Heart right ventricle (tissue), 16 donors: ENCODE measurements around the gene IL17B. TPM values are rescaled to one million over a fixed set of nuclear protein-coding genes. Genes with fewer than 3 reads are reported as not detected.
"Not testable (repeated sequence)": the region's sequence is repeated elsewhere in the genome, so short reads cannot be mapped to it uniquely, and the experiment has no call there.

Experiments
- ATAC-seq, 8 donors: fragments of 200-7000 bp; cut with Tn5 transposase; one replicate each; pipeline ENCODE4 v1.9.1; 2020; ENCODE audit warnings: mild to moderate bottlenecking in 8 of 8, moderate library complexity in 8 of 8, moderate number of reproducible peaks in 1 of 8
- DNase-seq, 2 donors: peaks; one replicate each; pipeline ENCODE4 v3.0.0-alpha.2; 2020
- H3K27ac ChIP-seq, 10 donors: fragments of 200-600 bp; sonication (generic) in 2 of 10; one replicate each; pipeline versions ENCODE4 v1.5.0 to v1.8.0; 2020 to 2022; ENCODE audit warnings: mild to moderate bottlenecking in 3 of 10
- H3K27me3 ChIP-seq, 7 donors: fragments of 200-600 bp; one replicate each; pipeline ENCODE4 v1.8.0; 2021 to 2022; ENCODE audit warnings: mild to moderate bottlenecking in 2 of 7
- H3K36me3 ChIP-seq, 9 donors: fragments of 200-600 bp; sonication (generic) in 1 of 9; one replicate each; pipeline versions ENCODE4 v1.5.0 to v1.8.0; 2020 to 2022; ENCODE audit warnings: mild to moderate bottlenecking in 2 of 9
- H3K4me1 ChIP-seq, 9 donors: fragments of 200-600 bp; sonication (generic) in 1 of 9; one replicate each; pipeline versions ENCODE4 v1.5.0 to v1.8.0; 2020 to 2022; ENCODE audit warnings: mild to moderate bottlenecking in 4 of 9
- H3K4me3 ChIP-seq, 10 donors: fragments of 200-600 bp; sonication (generic) in 2 of 10; one replicate each; pipeline versions ENCODE4 v1.5.0 to v1.8.0; 2020 to 2022; ENCODE audit warnings: mild to moderate bottlenecking in 7 of 10, moderate library complexity in 2 of 10
- H3K9me3 ChIP-seq, 11 donors: fragments of 200-600 bp in 10 of 11; sonication (generic) in 2 of 11; one replicate each; pipeline versions ENCODE4 v1.5.0 to v1.8.0; 2013 to 2022; ENCODE audit warnings: mild to moderate bottlenecking in 2 of 11, control low read depth in 1 of 11, moderate library complexity in 1 of 11
- CTCF ChIP-seq, 9 donors: fragments of 200-600 bp; sonication (generic) in 2 of 9; IDR thresholded peaks; one replicate each; pipeline versions ENCODE4 v1.5.0 to v1.8.0; 2021 to 2022; ENCODE audit warnings: antibody characterized with exemption in 9 of 9, mild to moderate bottlenecking in 5 of 9, moderate library complexity in 1 of 9
- WGBS, 2 donors: extraction: QIAGEN DNeasy Blood & Tissue Kit; methylation state at CpG; one replicate each; pipeline ENCODE4 v1.1.7; 2013; ENCODE audit warnings: inconsistent platforms in 1 of 2; 5-methylcytosine and 5-hydroxymethylcytosine counted together
- intact Hi-C, 10 donors: fragments of 100-400 bp; cut with DNase I; formaldehyde crosslinking; loops; one replicate each; pipeline versions ENCODE4 v1.11.1 to v1.14.2; 2022
- polyA plus RNA-seq, 2 donors: library from polyadenylated mRNA; stranded (reverse); fragments of 200-250 nt; gene quantifications; one replicate each; pipeline ENCODE4 v1.2.3, GENCODE V29; 2013
- total RNA-seq, 10 donors: library from RNA; stranded (reverse); fragmentation: NEBNext Ultra II Directional in 3 of 10; extraction: Animal tissue kit (Norgen Biotek cat#: 25700) in 3 of 10; gene quantifications; one replicate each; pipeline versions ENCODE4 v1.2.1 to v1.2.4, GENCODE V29; 2021 to 2023
- donor health status: Arrhythmogenic right ventricular cardiomyopathy.
- donor health status: ischemic (EF 13 %, LVEDD 7.1; RV severe dilation, severe dysfunction).
- donor health status: healthy with polysubstance abuse.
- donor health status: DM: no; HTN: yes; CAD: no.
- donor health status: DM: no; HTN: no; CAD: no.
- donor health status: ischemic (EF 25% LVEDD 6.9; RV normal size, moderate dysfunction).
- donor health status: ischemic (EF 25% LVEDD 5.7; RV mildly dilated, moderate dysfunction).
- donor health status: healthy.
- donor health status: DM: yes; HTN: yes; CAD: no.
- donor health status: Ischemic cardiomyopathy.
- donor health status: ischemic (EF 35%, LVEDD 5.7; RV mildly dilated, moderate dysfunction).
- donor health status: nonischemic (EF 11% LVEDD 7.7; RV severe dilation, severe dysfunction).
- donor health status: DM: yes; HTN: yes; CAD: no.
- donor health status: PGD.
- donor health status: ischemic (EF 29% LVEDD 5.4; RV normal size, mild dysfunction).
- donor health status: nonischemic (EF 23%, LVEDD 6.1; RV moderate dilation, normal function).

Gene IL17B
- total and polyA plus RNA-seq, 12 donors, result 0.44 to 0.83 (median 0.57) TPM; not detected in 9

DNA sequence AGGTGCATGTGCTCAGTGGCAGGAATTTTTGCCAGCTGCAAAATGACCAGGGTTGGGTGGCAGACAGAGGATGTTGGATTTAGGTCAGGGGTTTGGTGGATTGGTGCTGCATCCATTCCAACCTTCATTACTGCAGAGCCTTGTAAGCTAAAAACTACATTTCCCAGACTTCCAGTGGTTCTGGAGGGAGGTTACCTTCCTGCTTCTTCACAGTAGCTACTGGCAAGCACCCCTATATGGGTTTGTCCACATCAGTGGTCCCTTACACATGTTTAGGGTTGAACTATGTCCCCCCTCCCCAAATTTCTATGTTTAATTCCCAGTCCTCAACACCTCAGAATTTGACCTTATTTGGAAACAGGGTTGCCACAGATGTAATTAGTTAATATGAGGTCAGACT, 20.7 kb upstream of the IL17B start:
- peak in 4 of 8 donors; percentile 25 to 42 (median 37) for ATAC-seq
- Histone ChIP-seq H3K4me3 (no peak overlapping the region), H3K4me1 (peaks cover 0 to 24% (median 3%) of the 10 kb centered on the region in 9 donors), H3K27ac (peak overlapping the region in 4 of 10 donors; percentile 5 to 52 (median 22)), H3K27me3 (no peaks in the 10 kb centered on the region), H3K36me3 (no peaks in the 10 kb centered on the region), H3K9me3 (no peaks in the 10 kb centered on the region)
- intact Hi-C loops, result no loop called here
- TF ChIP-seq CTCF (IDR thresholded peaks at IDR 0.05), result no peak
- DNase-seq, result no peak

DNA sequence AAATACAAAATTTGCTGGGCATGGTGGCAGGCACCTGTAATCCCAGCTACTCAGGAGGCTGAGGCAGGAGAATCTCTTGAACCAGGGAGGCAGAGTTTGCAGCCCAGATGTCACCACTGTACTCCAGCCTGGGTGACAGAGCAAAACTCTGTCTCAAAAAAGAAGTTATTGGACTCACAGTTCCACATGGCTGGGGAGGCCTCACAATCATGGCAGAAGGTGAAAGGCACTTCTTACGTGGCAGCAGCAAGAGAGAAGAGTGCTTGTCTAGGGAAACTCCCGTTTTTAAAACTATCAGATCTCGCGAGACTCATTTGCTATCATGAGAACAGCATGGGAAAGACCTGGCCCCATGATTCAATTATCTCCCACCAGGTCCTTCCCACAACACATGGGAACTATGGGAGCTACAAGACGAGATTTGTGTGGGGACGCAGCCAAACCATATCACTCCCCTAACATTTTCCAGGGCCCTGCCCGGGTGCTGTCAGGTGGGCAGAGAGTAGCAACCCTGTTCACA, 19.7 kb upstream of the IL17B start:
- intact Hi-C loops, H3K36me3 ChIP-seq, H3K9me3 ChIP-seq, H3K27ac ChIP-seq, ATAC-seq, H3K27me3 ChIP-seq, DNase-seq, H3K4me3 ChIP-seq: not testable (repeated sequence)
- WGBS, 2 donors, result 61 to 69% methylated on average over 7 of the region's 7 CpGs
- peaks cover 0 to 22% (median 3%) of the 10 kb centered on the region in 9 donors for H3K4me1 ChIP-seq

- H3K9me3 ChIP-seq, result no peaks in the 10 kb centered on the region
- intact Hi-C loops, result no loop called here
- ATAC-seq (no peak), DNase-seq (no peak)
- no peaks in the 10 kb centered on the region for H3K36me3 ChIP-seq
- no peak for TF ChIP-seq CTCF (IDR thresholded peaks at IDR 0.05)
- H3K27me3 ChIP-seq, result no peaks in the 10 kb centered on the region
- H3K4me1 ChIP-seq, result peaks cover 0 to 22% (median 3%) of the 10 kb centered on the region in 9 donors
- no peak overlapping the region for H3K4me3 ChIP-seq
- H3K27ac ChIP-seq, result no peak overlapping the region
- WGBS, 2 donors, result 92 to 94% methylated on average over 6 of the region's 6 CpGs
Measured at GRCh38 chr5:149397530-149397929, 18.4 kb upstream of the IL17B start.

DNA sequence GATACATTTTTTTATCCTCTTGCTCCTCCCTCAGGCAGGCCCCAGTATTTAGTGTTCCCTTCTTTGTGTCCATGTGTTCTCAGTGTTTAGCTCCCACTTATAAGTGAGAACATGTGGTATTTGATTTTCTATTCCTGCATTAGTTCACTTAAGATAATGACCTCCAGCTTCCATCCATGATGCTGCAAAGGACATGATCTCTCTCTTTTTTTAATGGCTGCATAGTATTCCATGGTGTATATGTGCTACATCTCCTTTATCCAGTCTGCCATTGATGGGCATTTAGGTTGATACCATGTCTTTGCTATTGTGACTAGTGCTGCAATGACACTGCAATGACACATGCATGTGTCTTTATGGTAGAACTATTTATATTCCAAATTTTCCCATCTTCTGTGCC, 15.9 kb upstream of the IL17B start:
- H3K4me3 ChIP-seq, intact Hi-C loops, H3K27me3 ChIP-seq, DNase-seq, H3K36me3 ChIP-seq, H3K9me3 ChIP-seq, ATAC-seq, H3K27ac ChIP-seq: not testable (repeated sequence)
- H3K4me1 ChIP-seq, result peaks cover 0 to 18% (median 0%) of the 10 kb centered on the region in 9 donors

- peaks cover 0 to 34% (median 20%) of the 10 kb centered on the region in 9 donors for H3K4me1 ChIP-seq
- H3K27ac ChIP-seq, result no peak overlapping the region
- no peaks in the 10 kb centered on the region for H3K9me3 ChIP-seq
- 96 to 97% methylated on average over 19 of the region's 19 CpGs for WGBS, 2 donors
- TF ChIP-seq CTCF (IDR thresholded peaks at IDR 0.05), result no peak
- DNase-seq (no peak), ATAC-seq (no peak)
- intact Hi-C loops, result no loop called here
- H3K4me3 ChIP-seq, result no peak overlapping the region
- no peaks in the 10 kb centered on the region for H3K36me3 ChIP-seq
- H3K27me3 ChIP-seq, result no peaks in the 10 kb centered on the region
Measured at GRCh38 chr5:149392718-149393117, 13.6 kb upstream of the IL17B start.
